Lower leg skin (tissue), 4 donors: ENCODE results near the gene MAST3. TPM values are rescaled to one million over a fixed set of nuclear protein-coding genes. Genes with fewer than 3 reads are reported as not detected.

ENCODE experiments used
- DNase-seq, 2 donors: peaks; one replicate each; pipeline ENCODE4 v3.0.0-alpha.2; 2019; ENCODE audit warnings: low spot score in 2 of 2
- H3K4me3 ChIP-seq: fragments of 200-600 bp; sonication (generic); 2 replicates; pipeline ENCODE4 v1.5.1; 2017; ENCODE audit warnings: mild to moderate bottlenecking, low read depth; ENCODE audit not compliant: poor library complexity, severe bottlenecking
- POLR2A ChIP-seq, 2 donors: fragments of 450-650 bp; IDR thresholded peaks; one replicate each; pipeline ENCODE4 v1.6.1; 2016 to 2017; ENCODE audit warnings: antibody characterized with exemption in 2 of 2, mild to moderate bottlenecking in 1 of 2, moderate library complexity in 1 of 2
- WGBS, 2 donors: methylation state at CpG; one replicate each; pipeline ENCODE4 v1.1.5; 2018; 5-methylcytosine and 5-hydroxymethylcytosine counted together
- intact Hi-C: fragments of 100-400 bp; cut with DNase I; formaldehyde crosslinking; loops from one replicate; pipeline ENCODE4 v1.15.0; 2023; ENCODE audit warnings: low total_unique reads
- total RNA-seq, 4 donors: library from RNA; depleted of rRNA; stranded (reverse); fragments of >200 nt; gene quantifications; one replicate each; pipeline ENCODE4 v1.1.0, GENCODE V29; 2016
- TF ChIP-seq, protein P1 (sequence below), 3 donors: fragments of 450-650 bp; IDR thresholded peaks; one replicate each; pipeline ENCODE4 v1.5.1; 2016; ENCODE audit warnings: antibody characterized with exemption in 3 of 3, mild to moderate bottlenecking in 3 of 3, moderate library complexity in 2 of 3

Gene MAST3
- total RNA-seq, 4 donors from 2014 or later, result 12.9 to 19.8 (median 17.0) TPM

DNA sequence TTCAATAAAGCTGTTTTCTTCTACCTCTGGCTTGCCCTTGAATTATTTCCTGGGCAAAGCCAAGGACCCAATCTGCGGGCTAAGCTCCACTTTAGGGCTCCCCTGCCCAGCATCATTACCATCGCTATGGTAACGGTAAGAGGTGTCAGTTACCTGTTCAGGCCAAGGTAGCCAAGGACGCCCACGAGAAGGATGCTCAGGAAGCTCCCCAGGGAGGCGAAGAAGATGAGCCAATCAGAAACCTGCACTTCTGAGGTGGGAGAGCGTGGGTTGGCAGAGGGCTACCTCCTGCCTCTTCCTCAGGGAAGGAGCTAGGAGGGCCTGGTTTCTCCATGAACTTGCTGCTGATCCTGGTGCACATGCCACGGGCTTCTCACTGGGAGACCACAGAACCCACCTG is 35.5 kb upstream of the MAST3 start:
- no peak for DNase-seq
- H3K4me3 ChIP-seq, result no peak overlapping the region
- TF ChIP-seq, protein P1, sequence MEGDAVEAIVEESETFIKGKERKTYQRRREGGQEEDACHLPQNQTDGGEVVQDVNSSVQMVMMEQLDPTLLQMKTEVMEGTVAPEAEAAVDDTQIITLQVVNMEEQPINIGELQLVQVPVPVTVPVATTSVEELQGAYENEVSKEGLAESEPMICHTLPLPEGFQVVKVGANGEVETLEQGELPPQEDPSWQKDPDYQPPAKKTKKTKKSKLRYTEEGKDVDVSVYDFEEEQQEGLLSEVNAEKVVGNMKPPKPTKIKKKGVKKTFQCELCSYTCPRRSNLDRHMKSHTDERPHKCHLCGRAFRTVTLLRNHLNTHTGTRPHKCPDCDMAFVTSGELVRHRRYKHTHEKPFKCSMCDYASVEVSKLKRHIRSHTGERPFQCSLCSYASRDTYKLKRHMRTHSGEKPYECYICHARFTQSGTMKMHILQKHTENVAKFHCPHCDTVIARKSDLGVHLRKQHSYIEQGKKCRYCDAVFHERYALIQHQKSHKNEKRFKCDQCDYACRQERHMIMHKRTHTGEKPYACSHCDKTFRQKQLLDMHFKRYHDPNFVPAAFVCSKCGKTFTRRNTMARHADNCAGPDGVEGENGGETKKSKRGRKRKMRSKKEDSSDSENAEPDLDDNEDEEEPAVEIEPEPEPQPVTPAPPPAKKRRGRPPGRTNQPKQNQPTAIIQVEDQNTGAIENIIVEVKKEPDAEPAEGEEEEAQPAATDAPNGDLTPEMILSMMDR (IDR thresholded peaks at IDR 0.05), result no peak
- no peak for TF ChIP-seq POLR2A (IDR thresholded peaks at IDR 0.05)
- 56 to 58% methylated on average over 7 to 8 of the region's 8 CpGs for WGBS, 2 donors
- intact Hi-C loops, result loop anchor here (10.0 kb wide), 1 partner anchor 117 kb away; no protein-coding TSS in a partner anchor

DNA sequence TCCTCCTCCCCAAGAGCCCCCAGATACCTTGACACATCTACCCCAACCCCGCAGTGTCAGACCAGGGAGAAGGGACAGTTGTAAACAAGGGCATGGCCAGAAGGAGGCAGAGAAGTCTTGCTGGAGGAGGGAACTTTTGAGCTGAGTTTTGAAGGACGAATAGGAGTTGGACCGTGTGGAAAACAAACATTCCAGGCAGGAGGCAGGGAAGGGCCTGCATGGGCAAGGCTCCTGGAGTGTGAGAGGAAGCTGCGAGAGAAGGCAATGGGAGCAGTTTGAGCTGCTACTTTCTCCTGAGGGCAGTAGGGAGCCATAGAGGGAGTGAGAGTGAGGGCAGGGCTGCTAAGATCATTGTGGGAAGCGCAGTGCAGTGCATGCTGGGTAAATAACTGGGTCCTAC is 34.1 kb upstream of the MAST3 start:
- intact Hi-C loops, result loop anchor here (10.0 kb wide), 1 partner anchor 119 kb away; no protein-coding TSS in a partner anchor
- no peak for DNase-seq
- no peak overlapping the region for H3K4me3 ChIP-seq
- 70 to 75% methylated on average over 5 of the region's 5 CpGs for WGBS, 2 donors
- TF ChIP-seq POLR2A (IDR thresholded peaks at IDR 0.05), result no peak
- TF ChIP-seq, protein P1 (IDR thresholded peaks at IDR 0.05), result no peak

DNA sequence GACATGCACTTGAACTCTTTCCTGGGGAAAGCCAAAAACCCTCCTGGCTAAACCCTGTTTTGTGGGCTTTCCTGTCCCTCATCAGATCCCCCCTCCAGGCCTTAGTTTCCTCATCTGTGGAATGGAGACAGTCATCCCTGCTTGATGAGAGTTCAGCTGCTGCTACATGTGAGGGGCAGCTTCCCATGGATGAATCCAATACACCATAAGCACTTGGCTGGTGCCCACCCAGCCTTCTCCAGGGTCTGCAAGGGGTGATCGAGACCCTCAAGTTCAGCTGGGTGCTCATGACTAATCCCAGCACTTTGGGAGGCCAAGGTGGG is 32.4 kb upstream of the MAST3 start:
- intact Hi-C loops, result loop anchor here (10.0 kb wide), 1 partner anchor 120 kb away; no protein-coding TSS in a partner anchor
- TF ChIP-seq POLR2A (IDR thresholded peaks at IDR 0.05), result no peak
- TF ChIP-seq, protein P1 (IDR thresholded peaks at IDR 0.05), result no peak
- H3K4me3 ChIP-seq, result no peak overlapping the region
- no peak for DNase-seq
- WGBS, 2 donors, result 88 to 93% methylated on average over 1 of the region's 1 CpG

DNA sequence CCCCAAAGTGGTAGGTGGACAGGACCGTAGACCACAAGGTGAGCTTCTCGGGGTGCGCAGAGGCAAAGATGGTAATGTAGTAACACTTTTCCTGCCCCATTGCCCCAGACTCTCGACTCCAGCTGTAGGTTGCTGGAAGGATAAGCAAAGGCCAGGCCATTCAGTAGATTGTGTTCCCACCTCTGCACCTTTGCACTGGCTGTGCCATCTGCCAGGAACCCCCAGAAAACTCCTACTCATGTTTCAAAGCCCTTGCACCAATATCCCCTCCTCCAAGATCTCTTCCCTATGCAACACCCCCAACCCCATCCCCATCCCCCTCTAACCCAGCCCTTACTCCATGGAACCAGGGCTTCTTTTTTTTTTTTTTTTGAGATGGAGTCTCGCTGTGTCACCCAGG is 29.2 kb upstream of the MAST3 start:
- 93% methylated on average over 5 of the region's 5 CpGs for WGBS, 2 donors
- intact Hi-C loops, result loop anchor here (10.0 kb wide), 1 partner anchor 124 kb away; no protein-coding TSS in a partner anchor
- DNase-seq, result no peak
- TF ChIP-seq, protein P1 (IDR thresholded peaks at IDR 0.05), result no peak
- TF ChIP-seq POLR2A (IDR thresholded peaks at IDR 0.05), result no peak
- H3K4me3 ChIP-seq, result no peak overlapping the region

DNA sequence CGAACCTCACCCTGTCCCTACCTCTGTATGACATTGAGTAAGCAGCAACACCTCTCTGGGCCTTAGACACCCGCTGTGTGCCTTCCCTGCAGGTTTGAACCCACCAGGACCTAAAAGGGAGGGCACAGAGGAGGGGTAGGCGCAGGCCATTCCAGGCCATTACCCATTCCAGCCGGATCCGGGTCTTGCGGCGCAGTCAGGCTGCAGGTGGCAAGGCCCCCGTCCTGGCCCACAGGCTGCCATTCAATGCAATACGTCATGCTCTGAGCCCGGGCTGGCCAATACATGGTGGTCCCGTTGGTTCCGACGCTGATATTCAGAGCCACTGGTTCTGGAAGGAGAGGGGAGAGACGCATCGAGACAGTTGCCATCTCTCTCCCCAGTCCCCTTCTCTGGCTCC is 28.2 kb upstream of the MAST3 start:
- 91 to 94% methylated on average over 10 to 14 of the region's 15 CpGs for WGBS, 2 donors
- intact Hi-C loops, result loop anchor here (10.0 kb wide), 1 partner anchor 125 kb away; no protein-coding TSS in a partner anchor
- TF ChIP-seq POLR2A (IDR thresholded peaks at IDR 0.05), result no peak
- TF ChIP-seq, protein P1 (IDR thresholded peaks at IDR 0.05), result no peak
- no peak for DNase-seq
- H3K4me3 ChIP-seq, result no peak overlapping the region

DNA sequence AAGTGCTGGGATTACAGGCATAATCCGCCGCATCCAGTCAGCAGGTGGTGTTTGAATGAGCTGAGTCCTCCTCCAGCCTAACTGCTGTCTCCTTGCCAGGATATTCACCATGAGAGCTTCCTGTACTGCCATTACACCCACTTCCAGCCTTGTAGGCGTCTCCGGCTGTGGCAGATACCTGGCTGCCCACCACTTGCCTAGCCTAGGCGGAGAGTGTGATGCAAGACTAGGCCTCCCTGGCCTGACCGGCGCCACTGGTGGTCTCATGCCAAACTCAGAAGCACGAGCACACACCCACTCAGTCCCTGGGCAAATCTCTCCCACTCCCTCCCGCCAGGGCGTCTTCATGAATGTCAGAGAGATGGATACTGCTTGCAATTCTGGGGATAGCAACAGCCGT is 27.4 kb upstream of the MAST3 start:
- TF ChIP-seq, protein P1 (IDR thresholded peaks at IDR 0.05), result no peak
- TF ChIP-seq POLR2A (IDR thresholded peaks at IDR 0.05), result no peak
- no peak overlapping the region for H3K4me3 ChIP-seq
- intact Hi-C loops, result no loop called here
- 49 to 51% methylated on average over 11 of the region's 11 CpGs for WGBS, 2 donors
- no peak for DNase-seq
